Psoas muscle (tissue), 8 donors: Measurements from ENCODE around the gene RPS15. TPM values are rescaled to one million over a fixed set of nuclear protein-coding genes. Genes with fewer than 3 reads are reported as not detected.

Experiments
- ATAC-seq, 4 donors: fragments of 200-7000 bp; cut with Tn5 transposase; one replicate each; pipeline ENCODE4 v1.9.1; 2020; ENCODE audit warnings: moderate library complexity in 3 of 4, mild to moderate bottlenecking in 2 of 4
- DNase-seq, 2 donors: peaks; one replicate each; pipeline ENCODE4 v3.0.0-alpha.2; 2020
- H3K27ac ChIP-seq: fragments of 200-600 bp; one replicate; pipeline ENCODE4 v1.8.0; 2022
- H3K27me3 ChIP-seq, 3 donors: fragments of 200-600 bp in 1 of 3; one replicate each; pipeline versions ENCODE4 v1.6.1 to v1.8.0; 2013 to 2022; ENCODE audit warnings: low read length in 2 of 3, mild to moderate bottlenecking in 2 of 3, moderate library complexity in 1 of 3; ENCODE audit not compliant: insufficient read depth in 3 of 3
- H3K36me3 ChIP-seq, 2 donors: fragments of 200-600 bp in 1 of 2; one replicate each; pipeline versions ENCODE4 v1.6.1 to v1.8.0; 2013 to 2022; ENCODE audit warnings: low read depth in 1 of 2, mild to moderate bottlenecking in 1 of 2, moderate library complexity in 1 of 2; ENCODE audit not compliant: insufficient read depth in 1 of 2
- H3K4me1 ChIP-seq: fragments of 200-600 bp; one replicate; pipeline ENCODE4 v1.8.0; 2022
- H3K4me3 ChIP-seq: fragments of 200-600 bp; one replicate; pipeline ENCODE4 v1.8.0; 2022; ENCODE audit warnings: mild to moderate bottlenecking
- H3K9me3 ChIP-seq: fragments of 200-600 bp; one replicate; pipeline ENCODE4 v1.8.0; 2022
- WGBS, 3 donors: extraction: QIAGEN DNeasy Blood & Tissue Kit; methylation state at CpG; one replicate each; pipeline versions ENCODE4 v1.1.6 to v1.1.7; 2013; 5-methylcytosine and 5-hydroxymethylcytosine counted together
- intact Hi-C, 2 donors: fragments of 100-400 bp; cut with DNase I; formaldehyde crosslinking; loops; one replicate each; pipeline versions ENCODE4 v1.11.0 to v1.14.2; 2022
- polyA plus RNA-seq, 3 donors: library from polyadenylated mRNA; stranded (reverse); fragments of 200-250 nt; gene quantifications; one replicate each; pipeline ENCODE4 v1.2.3, GENCODE V29; 2013
- total RNA-seq, 4 donors: library from RNA; stranded (reverse); fragmentation: NEBNext Ultra II Directional in 2 of 4; extraction: Animal tissue kit (Norgen Biotek cat#: 25700) in 2 of 4; gene quantifications; one replicate each; pipeline versions ENCODE4 v1.2.1 to v1.2.4, GENCODE V29; 2021 to 2023
- TF ChIP-seq, protein P1 (sequence below): fragments of 200-600 bp; IDR thresholded peaks from one replicate; pipeline ENCODE4 v1.8.0; 2022; ENCODE audit warnings: antibody characterized with exemption
- donor health status: healthy with polysubstance abuse.
- donor health status: DM: no; HTN: no; CAD: no; lungs with moderate emphysema.
- donor health status: Bipolar disorder and iron deficiency.
- donor health status: healthy.
- donor health status: DM: yes; HTN: yes; CAD: no.
- donor health status: DM: no; HTN: no; CAD: no.
- donor health status: DM: no; HTN: no; CAD: no.
- donor health status: DM: yes; HTN: yes; CAD: no.

RPS15 gene
- total and polyA plus RNA-seq, 7 donors: 697 to 4,077 (median 992) TPM

DNA sequence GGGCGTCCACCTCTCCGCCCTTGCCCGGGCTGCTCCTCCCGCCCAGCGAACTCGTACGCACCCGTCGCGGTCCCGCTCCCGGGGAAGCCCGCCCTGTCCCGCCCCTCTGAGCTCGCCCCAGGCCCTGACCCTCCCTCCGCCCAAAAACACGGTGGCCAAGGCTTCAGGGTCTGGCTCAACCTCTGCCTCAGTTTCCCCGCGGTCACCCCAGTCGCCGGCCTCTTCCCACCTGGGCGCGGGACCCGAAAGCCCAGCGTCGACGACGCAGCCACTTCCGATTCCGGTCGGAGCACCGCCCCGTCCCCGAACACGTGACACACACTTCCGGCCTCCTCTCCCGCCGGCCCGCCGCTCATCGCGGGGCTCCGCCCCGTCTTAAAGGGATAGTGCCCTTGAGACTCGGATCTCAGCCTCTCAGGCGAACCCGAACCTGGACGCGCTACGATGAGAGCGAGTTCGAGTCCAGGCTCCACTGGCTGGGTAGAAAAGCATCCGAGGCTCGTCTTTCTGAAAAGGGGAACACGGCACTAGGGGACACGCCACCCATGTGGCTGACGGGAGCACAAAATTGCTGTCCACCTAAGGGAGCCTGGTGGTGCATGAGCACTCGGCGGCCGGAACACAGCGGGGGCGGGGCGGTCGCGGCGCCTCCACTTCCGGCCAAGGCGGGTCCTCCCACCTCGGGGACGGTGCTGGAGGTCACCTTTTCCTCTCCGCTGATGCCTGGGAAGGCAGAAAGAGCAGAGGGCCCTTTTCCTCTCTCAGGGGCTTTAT, 40.9 kb downstream of the RPS15 start, which contains the start of gene C19orf25:
TSS of gene C19orf25 (minus strand) at position 282 of the 774 bp plus-strand sequence. CDS start 312 bp downstream, outside the sequence.
- no peaks in the 10 kb centered on the region for H3K9me3 ChIP-seq
- H3K4me1 ChIP-seq: peaks cover 15% of the 10 kb centered on the region
- TF ChIP-seq, protein P1, sequence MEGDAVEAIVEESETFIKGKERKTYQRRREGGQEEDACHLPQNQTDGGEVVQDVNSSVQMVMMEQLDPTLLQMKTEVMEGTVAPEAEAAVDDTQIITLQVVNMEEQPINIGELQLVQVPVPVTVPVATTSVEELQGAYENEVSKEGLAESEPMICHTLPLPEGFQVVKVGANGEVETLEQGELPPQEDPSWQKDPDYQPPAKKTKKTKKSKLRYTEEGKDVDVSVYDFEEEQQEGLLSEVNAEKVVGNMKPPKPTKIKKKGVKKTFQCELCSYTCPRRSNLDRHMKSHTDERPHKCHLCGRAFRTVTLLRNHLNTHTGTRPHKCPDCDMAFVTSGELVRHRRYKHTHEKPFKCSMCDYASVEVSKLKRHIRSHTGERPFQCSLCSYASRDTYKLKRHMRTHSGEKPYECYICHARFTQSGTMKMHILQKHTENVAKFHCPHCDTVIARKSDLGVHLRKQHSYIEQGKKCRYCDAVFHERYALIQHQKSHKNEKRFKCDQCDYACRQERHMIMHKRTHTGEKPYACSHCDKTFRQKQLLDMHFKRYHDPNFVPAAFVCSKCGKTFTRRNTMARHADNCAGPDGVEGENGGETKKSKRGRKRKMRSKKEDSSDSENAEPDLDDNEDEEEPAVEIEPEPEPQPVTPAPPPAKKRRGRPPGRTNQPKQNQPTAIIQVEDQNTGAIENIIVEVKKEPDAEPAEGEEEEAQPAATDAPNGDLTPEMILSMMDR: no peak
- H3K4me3 ChIP-seq: peak within 1 kb of the TSS; percentile 96
- WGBS, 3 donors: 0 to 2% (median 1%) methylated on average over 61 to 71 of the region's 71 CpGs
- DNase-seq: peak; percentile 93 to 97
- intact Hi-C loops: no loop called here
- H3K36me3 ChIP-seq: peaks cover 0 to 18% of the 10 kb centered on the region in 2 donors
- ATAC-seq: peak; percentile 94 to 98 (median 97)
- H3K27ac ChIP-seq: peak within 1 kb of the TSS; percentile 75
- H3K27me3 ChIP-seq: no peaks in the 10 kb centered on the region

DNA sequence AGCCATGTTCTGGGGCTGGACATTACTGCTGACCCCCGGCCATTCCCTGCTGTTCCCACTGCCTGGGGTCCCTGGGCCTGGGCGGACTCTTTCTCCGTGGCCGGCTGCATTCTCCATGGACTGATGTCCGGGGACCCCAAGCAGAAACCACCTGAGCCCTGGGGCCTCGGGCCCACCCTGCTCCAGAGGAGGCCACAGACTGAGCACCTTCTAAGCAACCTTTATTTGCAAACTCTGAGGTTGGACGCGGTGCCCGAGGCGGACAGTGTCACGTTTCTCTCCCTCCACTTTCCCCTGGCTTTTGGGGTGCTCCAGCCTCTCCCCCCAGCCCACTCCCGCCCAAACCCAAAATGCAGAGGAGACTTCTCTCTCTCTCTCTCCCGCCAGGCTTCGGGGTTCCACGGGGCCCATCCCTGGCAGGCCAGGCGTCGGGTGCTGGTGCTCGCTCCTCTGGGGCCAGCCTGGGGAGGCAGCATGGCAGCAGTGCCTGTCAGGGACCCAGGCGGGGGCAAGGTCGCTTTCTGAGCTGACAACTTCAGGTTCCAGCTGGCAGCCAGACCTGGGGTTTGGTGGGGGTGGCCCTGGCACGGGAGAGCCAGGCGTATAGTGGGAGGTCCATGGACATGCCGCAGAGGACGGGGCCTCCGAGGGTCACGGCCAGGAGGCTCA, 43.2 kb downstream of the RPS15 start:
- intact Hi-C loops: no loop called here
- DNase-seq (peak; percentile 13 to 54), ATAC-seq (no peak)
- no peak overlapping the region for H3K4me3 ChIP-seq
- no peaks in the 10 kb centered on the region for H3K9me3 ChIP-seq
- peaks cover 0 to under 1% of the 10 kb centered on the region in 2 donors for H3K36me3 ChIP-seq
- no peak overlapping the region for H3K27ac ChIP-seq
- H3K4me1 ChIP-seq: peaks cover 9% of the 10 kb centered on the region
- TF ChIP-seq, protein P1: no peak
- no peaks in the 10 kb centered on the region for H3K27me3 ChIP-seq
- WGBS, 3 donors: 83 to 84% (median 84%) methylated on average over 25 to 26 of the region's 26 CpGs

DNA sequence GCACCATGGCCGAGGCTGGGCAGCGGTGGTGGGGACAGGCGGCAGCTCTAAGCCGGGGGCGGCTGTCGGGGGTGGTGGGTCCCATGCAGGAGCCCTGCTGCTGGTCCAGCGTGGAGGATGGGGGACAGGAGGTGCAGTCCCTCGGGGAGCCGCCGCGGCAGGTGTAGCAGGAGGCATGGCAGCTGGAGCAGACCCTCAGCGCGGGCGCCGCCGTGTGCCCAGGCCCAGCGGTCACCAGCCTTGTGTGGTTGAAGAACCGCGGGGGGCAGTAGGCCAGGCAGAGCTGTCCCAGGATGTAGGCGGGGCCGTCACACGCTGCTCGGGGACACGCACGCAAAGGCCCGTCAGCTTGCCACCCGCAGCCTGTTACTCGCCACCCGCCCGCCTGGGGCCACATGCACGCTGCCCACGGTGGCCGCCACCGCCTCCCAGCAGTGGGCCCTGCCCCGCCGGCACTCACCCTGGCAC, 43.7 kb downstream of the RPS15 start:
- DNase-seq (no peak), ATAC-seq (no peak)
- TF ChIP-seq, protein P1: no peak
- H3K27me3 ChIP-seq: no peaks in the 10 kb centered on the region
- no peak overlapping the region for H3K27ac ChIP-seq
- 84 to 89% (median 87%) methylated on average over 21 to 36 of the region's 36 CpGs for WGBS, 3 donors
- no peak overlapping the region for H3K4me3 ChIP-seq
- intact Hi-C loops: no loop called here
- peaks cover 9% of the 10 kb centered on the region for H3K4me1 ChIP-seq
- no peaks in the 10 kb centered on the region for H3K9me3 ChIP-seq
- H3K36me3 ChIP-seq: no peaks in the 10 kb centered on the region

DNA sequence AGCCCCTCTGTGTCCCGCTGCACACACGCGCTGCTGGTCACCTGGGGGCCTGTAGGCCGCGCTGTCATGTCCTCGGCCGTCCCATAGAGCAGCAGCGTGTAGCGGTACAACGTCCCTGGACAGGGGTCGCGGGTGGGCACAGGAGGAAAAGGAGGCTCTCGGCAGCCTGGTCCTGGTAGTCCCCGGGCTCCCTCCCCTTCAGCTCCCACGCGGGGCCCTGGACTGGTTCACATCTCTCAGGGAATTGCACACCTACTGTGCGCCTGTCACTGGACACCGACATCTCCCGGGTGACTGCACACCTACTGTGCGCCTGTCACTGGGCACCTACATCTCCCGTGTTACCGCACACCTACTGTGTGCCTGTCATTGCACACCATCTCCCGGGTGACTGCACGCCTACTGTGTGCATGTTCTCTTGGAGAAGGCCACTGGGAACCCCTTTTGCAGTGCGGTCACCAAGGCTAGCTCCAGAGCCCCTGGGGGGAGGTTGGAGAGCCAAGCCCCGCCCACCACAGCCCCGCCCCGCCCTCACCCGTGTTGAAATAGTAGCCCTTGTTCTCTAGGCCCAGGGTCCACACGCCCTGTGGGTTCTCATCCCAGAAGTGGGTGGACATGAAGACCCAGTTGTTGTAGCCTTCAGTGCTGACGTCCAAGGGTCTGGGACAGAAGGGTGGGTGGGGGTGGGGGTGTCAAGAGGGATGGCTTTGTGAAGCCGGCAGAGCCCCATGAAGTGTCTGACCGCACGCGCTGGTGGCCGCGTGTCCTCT, 44.4 kb downstream of the RPS15 start:
- intact Hi-C loops: no loop called here
- no peaks in the 10 kb centered on the region for H3K9me3 ChIP-seq
- 79 to 83% (median 79%) methylated on average over 37 of the region's 37 CpGs for WGBS, 3 donors
- no peaks in the 10 kb centered on the region for H3K36me3 ChIP-seq
- no peak overlapping the region for H3K4me3 ChIP-seq
- H3K27ac ChIP-seq: no peak overlapping the region
- ATAC-seq: no peak
- H3K4me1 ChIP-seq: peaks cover 8% of the 10 kb centered on the region
- TF ChIP-seq, protein P1: no peak
- peak in 1 of 2 donors; percentile 44 for DNase-seq
- no peaks in the 10 kb centered on the region for H3K27me3 ChIP-seq
